HTR-8/SVneo (cell line): ENCODE results near the gene UBL3.

ENCODE experiments used
- DNase-seq: peaks from one replicate; pipeline ENCODE4 v3.0.0; 2011; ENCODE audit warnings: low spot score, mixed read lengths; ENCODE audit not compliant: insufficient read length
- FAIRE-seq: peaks from 2 replicates; lab custom pipeline; 2011; peaks lifted over from hg19 to GRCh38; lab: Jason Lieb, UNC

The UBL3 gene

GRCh38 chr13:29817604-29818378 is 32.6 kb downstream of the UBL3 start:
- FAIRE-seq (no peak), DNase-seq (no peak)

GRCh38 chr13:29816715-29817114 is 33.7 kb downstream of the UBL3 start:
- FAIRE-seq (no peak), DNase-seq (no peak)

- DNase-seq (no peak), FAIRE-seq (no peak)
These were observed 35.1 kb downstream of the UBL3 start for GRCh38 chr13:29815336-29815735.

DNA sequence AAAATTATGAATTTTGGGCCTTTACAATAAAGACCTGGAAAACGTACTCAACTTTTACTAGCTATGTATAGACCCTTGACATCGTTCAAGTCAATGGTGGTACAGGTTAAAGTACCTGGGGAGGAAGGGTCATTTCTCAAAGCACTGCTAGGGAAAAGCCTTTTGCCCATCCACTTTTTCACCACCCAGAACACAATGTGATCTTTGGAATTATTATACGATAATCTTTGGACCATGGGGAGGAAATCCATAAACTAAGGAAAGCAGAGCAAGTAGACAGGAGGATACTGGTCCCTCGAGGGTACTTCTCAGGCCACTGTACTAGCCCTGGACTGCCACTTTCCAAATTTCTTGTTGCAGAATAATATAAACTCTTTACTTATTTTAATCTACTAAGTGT is 39.5 kb downstream of the UBL3 start:
- DNase-seq (no peak), FAIRE-seq (no peak)

GRCh38 chr13:29810145-29810742 is 40.2 kb downstream of the UBL3 start:
- DNase-seq, result no peak
- no peak for FAIRE-seq

DNA sequence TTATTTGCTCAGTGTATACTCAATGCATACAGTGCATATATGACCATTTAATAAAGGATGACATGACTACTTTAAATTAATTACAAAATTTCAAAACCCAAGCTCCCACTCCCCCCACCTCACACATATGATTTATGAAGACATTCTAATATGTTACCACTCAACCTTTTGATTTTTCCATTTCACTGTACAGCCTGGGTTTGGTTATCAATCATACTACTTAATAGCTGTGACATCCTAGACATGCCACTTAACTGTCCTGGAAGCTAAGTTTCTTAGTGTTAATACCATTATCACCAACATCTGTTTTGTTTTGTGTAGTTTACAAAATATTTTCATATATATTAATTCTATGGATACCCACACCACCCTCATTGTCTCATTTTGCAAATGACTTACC is 42.2 kb downstream of the UBL3 start:
- DNase-seq (no peak), FAIRE-seq (no peak)

DNA sequence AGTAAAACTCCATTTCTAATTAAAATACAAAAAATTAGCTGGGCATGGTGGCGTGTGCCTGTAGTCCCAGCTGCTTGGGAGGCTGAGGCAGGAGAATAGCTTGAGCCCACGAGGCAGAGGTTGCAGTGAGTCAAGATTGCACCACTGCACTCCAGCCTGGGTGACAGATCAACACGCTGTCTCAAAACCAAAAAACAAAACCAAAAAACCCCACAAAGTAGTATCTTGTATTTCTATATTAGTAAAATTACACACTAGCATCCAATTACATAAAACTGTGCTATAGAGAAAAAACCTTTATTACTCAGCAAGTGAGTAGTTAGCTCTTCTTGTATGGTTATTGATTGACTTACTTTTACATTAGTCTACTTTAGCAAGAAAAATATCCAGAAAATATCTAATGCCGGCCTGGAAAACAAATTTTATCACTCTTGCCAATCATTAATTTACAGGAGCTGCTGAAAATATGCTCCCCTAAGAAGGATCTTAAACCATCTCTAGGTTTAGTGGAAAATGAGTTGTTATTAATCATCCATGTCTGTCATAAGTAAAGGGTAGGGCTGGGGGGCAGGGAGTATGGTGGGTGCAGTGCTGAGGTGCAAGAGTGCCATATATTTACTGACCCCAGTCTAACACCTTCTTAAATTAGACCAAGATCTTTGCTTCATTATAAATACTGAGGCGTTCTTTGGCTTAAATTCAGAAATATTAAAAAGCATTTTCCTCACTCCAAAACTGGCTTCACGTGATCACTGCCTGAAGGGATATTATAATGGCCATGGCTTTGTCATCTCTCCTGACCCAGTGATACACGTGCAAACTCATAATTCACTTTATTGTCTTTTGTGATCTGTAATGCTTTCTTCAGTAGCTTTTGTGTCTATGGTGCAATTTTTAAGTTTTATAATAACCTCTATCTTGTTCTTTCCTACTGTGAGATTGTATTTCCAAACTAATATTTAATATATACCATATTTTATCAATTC is 44.1 kb downstream of the UBL3 start:
- FAIRE-seq (no peak), DNase-seq (no peak)

GRCh38 chr13:29803221-29803620 is 47.2 kb downstream of the UBL3 start:
- FAIRE-seq, result no peak
- DNase-seq, result no peak

- no peak for FAIRE-seq
- DNase-seq, result no peak
These were observed 47.8 kb downstream of the UBL3 start for GRCh38 chr13:29802621-29803020.

DNA sequence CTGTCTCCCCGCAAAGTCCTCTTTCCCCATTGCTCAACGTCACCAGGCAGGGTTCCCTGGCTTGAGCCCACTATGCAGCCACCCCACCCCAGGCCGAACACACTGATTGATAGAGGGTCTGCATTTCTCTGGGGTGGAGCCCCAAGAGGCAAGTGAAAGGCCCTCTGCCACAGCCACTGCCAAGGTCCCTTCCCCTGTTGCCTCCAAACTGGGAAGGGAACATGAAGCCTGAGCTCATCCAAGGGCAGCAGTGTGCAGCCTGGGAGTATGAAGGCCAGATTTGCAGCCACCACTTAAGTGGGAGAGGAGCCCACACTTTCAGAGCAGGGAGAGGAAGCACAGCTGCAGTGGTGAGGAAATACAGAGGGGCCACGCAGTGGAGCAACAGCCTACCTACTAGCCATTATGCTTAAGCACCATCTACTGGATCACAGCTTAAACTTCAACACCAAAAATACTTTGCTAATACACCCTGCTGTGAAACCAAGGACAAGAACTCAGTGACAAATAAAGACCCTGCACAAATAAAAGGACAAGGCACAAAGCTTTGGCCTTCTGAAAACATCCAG is 48.6 kb downstream of the UBL3 start:
- no peak for FAIRE-seq
- DNase-seq, result no peak

DNA sequence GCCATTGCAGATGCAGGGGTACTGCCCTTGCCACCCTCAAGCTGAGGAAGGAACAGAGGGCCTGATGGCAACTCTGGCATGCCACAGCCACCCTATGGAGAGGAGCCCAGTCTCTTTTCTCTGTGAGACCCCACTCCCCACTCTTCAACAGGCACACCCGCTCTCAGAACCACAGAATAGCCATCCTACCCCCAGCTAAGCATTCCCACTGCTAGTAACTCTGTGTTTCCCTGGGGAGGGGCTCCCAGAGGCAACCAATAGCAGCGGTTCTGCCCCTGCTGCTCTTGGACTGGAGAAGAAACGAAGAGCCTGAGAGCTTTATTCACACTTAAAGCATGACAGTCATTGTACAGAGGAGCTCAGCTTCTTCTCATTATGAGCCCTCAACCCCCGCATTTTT is 49.3 kb downstream of the UBL3 start:
- no peak for DNase-seq
- no peak for FAIRE-seq

GRCh38 chr13:29800687-29801086 is 49.7 kb downstream of the UBL3 start:
- no peak for FAIRE-seq

DNA sequence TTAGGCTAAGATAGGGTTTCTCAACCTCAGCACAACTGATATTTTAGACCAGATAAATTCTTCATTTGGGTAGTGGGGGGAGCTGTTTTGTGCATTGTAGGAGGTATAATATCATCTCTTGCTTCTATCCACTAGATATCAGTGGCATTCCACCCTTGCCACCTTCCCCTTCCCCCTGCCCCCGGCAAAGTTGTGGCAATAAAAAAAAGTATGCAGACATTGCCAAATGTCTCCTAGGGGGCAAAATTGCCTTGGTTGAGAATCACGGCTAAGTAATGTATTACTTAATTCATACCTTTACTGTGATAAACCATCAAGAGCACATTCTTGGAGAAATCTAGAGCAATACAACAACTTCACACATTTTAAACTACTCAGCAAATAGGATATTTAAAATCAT is 51.4 kb downstream of the UBL3 start:
- FAIRE-seq, result no peak
- DNase-seq, result no peak

More at GRCh38 chr13:29800687-29801086, 49.7 kb downstream of the UBL3 start:
- DNase-seq, result no peak

GRCh38 chr13:29791997-29792780 is 58.2 kb downstream of the UBL3 start:
- FAIRE-seq, result no peak
- no peak for DNase-seq

- no peak for DNase-seq
- FAIRE-seq, result no peak
These were observed 58.9 kb downstream of the UBL3 start for GRCh38 chr13:29791508-29791907.

DNA sequence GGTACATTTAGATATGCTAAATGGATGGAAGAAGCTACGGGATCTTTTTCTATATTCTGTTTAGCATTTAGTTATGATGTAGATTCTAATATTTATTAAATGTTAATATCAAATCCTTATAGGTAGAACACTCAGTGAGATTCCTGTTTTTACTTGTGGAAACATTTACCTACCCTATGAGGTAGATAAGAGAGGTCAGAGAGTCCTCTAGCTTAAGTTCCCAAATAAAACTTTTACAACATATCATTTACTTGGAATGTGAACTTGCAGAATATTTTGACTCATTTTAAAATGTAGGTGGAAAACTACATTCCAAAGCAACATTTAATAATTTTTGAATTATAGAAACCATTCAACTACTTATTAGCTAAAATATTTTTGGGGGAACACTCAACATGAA is 63.7 kb downstream of the UBL3 start:
- DNase-seq (no peak), FAIRE-seq (no peak)

GRCh38 chr13:29785978-29786377 is 64.4 kb downstream of the UBL3 start:
- no peak for DNase-seq
- FAIRE-seq, result no peak

- FAIRE-seq, result no peak
- no peak for DNase-seq
These were observed 67.6 kb downstream of the UBL3 start for GRCh38 chr13:29782798-29783197.

GRCh38 chr13:29774830-29775229 is 75.6 kb downstream of the UBL3 start:
- no peak for FAIRE-seq
- DNase-seq, result no peak

DNA sequence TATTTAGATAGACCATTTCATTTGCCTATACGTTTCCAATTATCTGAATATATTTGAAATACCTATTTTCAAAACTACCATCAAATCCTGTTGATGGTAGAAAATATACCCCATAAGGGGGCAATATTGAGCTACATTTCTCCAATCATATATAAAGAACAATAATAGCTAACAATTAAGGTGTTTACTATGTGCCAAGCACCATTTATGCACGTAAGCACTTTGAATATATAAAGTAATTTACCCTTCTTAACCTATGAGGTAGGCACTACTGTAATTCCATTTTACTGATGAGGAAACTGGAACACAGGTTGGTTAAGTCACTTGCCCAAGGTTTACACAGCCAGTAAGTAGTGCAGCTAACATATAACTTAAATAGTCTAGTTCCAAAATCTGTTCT is 79.2 kb downstream of the UBL3 start:
- FAIRE-seq, result no peak
- DNase-seq, result no peak
